ENCODE measurements around the gene IGFN1.

GRCh38 chr1:201268604-201269151, 78.1 kb downstream of the IGFN1 start:
- no peak for TF ChIP-seq POLR2A (IDR thresholded peaks at IDR 0.05; ENCODE audit: low read length)
- TF ChIP-seq GATA1 (IDR thresholded peaks at IDR 0.05; ENCODE audit: low read depth, low read length), result no peak

All from erythroblast (primary cell).